Epidermal melanocyte (primary cell): ENCODE results near the gene FCGBP.
"Not testable (repeated sequence)": the region's sequence is repeated elsewhere in the genome, so short reads cannot be mapped to it uniquely, and the experiment has no call there.

Source experiments
- DNase-seq: peaks from one replicate; pipeline ENCODE4 v3.0.0; 2011; ENCODE audit warnings: low spot score; ENCODE audit not compliant: insufficient read length

FCGBP gene

GRCh38 chr19:39917561-39918182 lies 16.8 kb downstream of the FCGBP start:
- DNase-seq = no peak

GRCh38 chr19:39916851-39917396 lies 17.5 kb downstream of the FCGBP start:
- no peak for DNase-seq

- no peak for DNase-seq
These were observed 18.2 kb downstream of the FCGBP start for GRCh38 chr19:39916236-39916635.

GRCh38 chr19:39915848-39916215 lies 18.6 kb downstream of the FCGBP start:
- DNase-seq = no peak

DNA sequence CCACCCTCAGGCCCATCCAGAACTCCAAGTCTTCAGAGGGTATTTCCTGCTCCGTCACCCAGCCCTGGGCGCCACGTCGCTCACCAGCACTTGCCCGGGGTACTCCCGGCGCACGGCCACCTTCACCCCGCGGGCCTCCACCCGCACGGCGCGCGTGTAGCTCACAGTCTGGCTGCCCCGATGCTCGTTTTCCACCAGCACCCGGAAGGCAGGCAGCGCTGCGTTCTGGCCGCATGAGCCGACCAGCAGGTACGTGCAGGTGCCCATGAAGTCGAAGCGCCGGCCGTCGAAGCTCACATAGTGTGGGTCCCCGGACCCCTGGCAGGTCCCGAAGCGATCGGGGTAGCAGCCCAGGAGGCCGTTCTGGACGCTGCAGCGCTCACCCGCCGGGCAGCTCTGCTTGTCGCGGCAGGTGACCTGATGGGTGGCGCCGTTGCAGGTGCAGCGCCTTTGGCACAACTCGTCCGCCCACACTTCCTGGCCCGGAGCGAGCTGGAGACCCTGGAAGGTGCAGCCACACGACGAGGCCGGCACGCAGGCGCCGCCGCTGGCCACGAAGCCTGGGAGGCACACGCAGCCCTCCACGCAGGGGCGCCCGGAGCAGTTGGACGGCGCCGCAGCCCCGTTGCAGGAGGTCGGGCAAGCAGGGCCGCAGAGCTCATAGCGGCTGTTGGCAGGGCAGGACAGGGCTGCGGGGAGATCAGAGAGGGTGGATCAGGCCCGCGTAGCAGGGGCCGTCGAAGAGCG lies 19.2 kb downstream of the FCGBP start:
- no peak for DNase-seq

GRCh38 chr19:39913682-39914333 lies 20.6 kb downstream of the FCGBP start:
- DNase-seq = no peak

DNA sequence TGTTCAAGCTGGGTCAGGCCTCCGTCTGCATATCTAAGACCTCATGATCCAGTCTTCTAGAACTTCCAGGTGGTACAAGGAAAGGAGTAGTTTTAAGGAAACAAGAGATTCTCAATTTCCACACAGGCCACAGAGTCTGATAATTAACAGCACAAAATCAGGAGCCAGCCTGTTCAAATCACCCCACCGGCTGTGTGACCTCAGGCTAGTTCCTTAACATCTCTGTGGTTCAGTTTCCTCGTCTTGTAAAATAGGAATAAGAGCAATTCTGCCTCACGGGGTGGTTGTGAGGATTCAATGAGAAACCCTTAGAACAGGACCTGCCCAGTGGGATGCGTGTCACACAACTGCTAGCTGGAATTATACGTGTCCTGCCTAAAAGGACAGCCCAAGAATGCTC lies 25.6 kb downstream of the FCGBP start:
- no peak for DNase-seq

DNA sequence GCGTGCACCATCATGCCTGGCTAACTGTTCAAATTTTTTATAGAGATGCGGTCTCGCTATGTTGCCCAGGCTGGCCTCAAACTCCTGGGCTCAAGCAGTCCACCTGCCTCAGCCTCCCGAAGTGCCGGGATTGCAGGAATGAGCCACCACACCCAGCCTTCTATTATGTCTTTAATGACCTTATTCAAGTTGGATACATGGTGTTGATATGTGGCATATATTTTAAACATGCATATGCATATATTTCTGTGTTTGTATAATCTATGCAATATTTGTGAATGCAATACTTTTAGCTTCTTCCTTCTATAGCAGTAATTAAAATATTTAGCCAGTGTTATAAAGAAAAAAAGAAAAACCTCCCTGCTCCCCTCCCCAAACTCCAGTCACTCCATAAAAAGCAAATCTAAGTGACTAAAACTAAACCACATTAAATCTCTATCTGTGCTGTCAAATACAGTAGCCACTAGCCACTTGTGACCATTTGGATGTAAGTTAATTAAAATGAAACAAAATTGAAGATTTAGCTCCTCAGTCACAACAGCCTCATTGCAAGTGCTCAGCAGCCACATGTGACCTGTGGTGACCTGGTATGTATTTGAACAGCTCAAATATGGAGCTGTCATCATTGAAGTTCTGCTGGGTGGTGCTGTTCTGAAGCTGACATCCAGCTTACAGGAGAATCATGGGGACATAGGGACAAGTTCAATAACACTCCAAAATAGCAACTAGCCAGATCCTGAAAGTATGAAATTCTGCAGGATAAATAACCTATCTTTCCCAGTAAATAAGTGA lies 27.4 kb downstream of the FCGBP start:
- no peak for DNase-seq

GRCh38 chr19:39906283-39906682 lies 28.2 kb downstream of the FCGBP start:
- DNase-seq = no peak

DNA sequence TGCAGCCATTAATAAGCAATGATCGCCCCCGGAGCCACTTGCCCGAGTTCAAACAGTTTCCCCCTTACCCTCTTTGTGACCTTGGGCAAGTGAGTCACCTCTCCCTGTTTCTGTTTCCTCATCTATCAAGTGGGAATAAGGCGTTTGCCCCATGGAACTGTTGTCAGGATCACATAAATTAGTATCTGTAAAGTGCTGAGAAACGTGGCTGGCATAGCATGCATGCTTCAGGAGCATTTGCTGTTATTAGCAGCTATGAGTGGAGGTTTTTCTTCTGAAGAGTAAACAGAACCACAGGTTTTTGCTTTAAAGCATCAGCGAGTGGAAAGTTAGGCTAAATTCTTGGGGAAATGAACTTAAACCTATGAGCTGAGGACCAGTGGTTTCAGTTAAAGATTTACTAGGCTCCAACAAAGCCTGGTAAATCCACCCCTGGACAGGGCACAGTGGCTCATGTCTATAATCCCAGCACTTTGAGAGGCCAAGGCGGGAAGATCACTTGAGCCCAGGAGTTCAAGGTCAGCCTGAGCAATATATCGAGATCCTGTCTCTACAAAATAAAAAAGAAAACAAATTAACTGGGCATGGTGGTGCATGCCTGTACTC lies 30.8 kb downstream of the FCGBP start:
- not testable (repeated sequence) for DNase-seq

DNA sequence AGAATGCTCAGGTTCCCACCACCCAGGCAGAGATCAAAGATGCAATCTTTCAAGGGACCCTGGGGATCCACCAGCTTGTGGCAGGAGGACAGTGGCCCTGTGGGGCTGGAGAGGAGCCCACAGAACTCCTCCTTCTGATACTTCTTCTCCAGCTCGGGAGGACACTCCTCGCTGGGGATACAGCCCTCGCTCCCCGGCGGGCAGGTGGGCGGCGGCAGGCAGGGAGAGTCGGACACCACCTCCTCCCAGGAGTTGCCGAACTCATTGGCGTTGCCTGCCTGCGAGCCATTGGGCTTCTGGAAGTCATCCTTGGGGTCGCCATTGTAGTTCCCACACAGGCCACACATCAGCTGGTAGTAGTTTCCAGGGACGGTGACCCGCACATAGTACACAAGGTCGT lies 32.1 kb downstream of the FCGBP start:
- DNase-seq = not testable (repeated sequence)

GRCh38 chr19:39901681-39902080 lies 32.8 kb downstream of the FCGBP start:
- DNase-seq = not testable (repeated sequence)

DNA sequence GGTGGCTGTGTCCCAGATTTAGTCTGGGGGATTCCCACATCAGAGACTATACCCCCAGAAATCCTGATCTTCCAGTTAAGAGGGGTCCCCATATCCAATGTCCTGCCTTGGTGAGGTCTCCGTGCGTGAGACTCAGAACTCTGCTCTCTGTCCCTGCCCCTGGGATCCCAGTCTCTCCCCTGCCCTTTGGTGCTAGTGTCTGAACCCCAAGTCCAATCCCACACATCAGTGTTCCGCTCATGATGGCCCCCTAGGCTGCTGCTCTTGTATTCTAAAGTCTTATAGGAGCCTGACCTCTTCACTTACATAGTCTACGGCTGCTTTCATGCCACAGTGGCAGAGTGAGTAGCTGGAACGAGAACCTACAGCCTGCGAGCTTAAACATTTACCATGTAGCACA lies 35.6 kb downstream of the FCGBP start:
- DNase-seq = not testable (repeated sequence)

DNA sequence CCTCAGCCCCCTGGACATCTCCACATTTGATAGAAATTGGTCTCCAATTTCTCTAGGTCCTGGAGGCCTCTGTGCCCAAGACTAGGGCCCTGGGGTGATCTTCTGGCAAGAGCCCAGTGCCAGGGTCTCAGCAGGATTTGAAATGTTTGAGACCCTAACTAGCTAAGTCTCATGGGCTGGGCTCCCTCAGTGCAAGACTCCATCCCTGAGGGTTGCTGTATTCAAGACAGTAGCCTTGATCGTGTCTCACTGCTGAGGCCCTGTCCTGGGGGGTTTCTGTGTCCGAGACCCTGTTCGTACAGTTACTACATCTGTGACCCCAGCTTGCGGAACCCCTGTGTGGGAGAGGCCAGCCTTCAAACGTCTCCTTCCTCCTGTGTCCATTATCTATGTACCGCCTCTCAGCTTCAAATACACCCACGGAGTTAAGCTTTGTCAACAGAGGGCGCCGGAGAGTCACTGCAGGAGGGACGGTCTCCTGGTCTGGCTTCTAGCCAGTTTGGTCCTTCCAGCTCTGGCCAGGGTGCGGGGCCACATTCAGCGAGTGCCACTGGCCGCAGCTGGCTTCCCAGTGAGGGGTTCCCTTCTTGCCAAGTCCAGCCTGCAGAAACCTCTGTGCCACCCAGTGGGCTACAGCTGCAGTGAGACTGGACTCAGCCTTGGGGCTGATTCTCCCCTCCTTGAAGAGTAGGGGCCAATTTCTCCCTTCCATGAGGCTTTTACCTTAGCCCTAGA lies 36.8 kb downstream of the FCGBP start:
- not testable (repeated sequence) for DNase-seq

DNA sequence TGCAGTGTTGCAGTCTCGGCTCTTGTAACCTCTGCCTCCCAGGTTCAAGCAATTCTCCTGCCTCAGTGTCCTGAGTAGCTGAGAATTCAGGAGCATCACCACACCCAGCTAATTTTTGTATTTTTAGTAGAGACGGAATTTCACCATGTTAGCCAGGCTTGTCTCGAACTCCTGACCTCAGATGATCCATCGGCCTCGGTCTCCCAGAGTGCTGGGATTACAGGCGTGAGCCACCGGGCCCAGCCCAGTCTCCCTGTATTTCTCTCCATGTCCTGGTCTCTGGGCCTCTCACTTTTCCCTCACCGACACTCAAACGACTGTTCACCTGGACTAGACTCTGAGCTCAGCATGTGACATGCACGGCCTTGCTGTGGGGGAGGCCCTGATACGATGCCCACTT lies 39.3 kb downstream of the FCGBP start:
- DNase-seq = not testable (repeated sequence)

GRCh38 chr19:39894236-39894606 lies 40.2 kb downstream of the FCGBP start:
- DNase-seq = not testable (repeated sequence)

DNA sequence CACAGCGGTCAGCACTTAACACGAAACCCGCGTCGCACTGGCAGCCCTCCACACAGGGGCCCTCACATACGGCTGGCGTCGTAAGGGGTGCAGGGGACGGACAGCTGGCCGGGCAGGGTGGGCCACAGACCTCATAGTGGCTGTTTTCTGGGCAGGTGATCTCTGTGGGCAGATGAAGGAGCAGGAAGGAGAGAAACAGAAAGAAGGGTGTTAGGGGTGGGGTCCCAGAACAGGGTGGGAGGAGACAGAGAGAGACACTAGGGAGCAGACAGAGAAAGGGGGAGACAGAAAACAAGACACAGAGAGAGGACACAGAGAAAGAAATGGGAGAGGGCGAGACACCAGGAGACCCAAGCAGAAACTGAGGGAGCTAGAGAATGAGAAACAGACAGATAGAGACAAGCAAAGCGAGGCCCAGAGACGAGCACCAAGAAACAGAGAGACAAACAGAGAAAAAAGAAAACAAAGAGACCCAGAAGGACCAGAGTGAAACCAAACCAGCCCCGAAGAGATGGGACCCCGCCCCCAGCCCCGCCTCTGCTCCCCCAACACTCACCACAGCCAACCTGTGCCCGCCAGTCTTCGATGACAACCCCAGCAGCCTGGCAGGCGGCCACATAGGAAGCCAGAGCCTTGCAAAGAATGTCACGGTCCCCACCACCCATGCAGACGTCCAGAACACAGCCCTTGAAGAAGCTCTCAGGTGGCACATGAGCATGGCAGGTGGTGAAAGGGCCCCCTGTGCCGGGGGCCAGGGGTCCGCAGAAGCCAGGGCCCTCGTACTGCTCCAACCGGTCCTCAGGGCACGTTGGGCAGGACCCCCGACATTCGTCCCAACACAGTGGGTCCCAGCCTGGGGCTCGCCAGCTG lies 40.8 kb downstream of the FCGBP start:
- not testable (repeated sequence) for DNase-seq

- not testable (repeated sequence) for DNase-seq
These were observed 41.9 kb downstream of the FCGBP start for GRCh38 chr19:39892506-39892902.
